GM18526 (cell line): ENCODE measurements around the gene ANK3.

Source experiments
- POLR2A ChIP-seq: IDR thresholded peaks from 3 replicates; pipeline ENCODE4 v1.6.1; 2011; ENCODE audit not compliant: insufficient read length; ENCODE audit errors: extremely low read depth

The ANK3 gene

DNA sequence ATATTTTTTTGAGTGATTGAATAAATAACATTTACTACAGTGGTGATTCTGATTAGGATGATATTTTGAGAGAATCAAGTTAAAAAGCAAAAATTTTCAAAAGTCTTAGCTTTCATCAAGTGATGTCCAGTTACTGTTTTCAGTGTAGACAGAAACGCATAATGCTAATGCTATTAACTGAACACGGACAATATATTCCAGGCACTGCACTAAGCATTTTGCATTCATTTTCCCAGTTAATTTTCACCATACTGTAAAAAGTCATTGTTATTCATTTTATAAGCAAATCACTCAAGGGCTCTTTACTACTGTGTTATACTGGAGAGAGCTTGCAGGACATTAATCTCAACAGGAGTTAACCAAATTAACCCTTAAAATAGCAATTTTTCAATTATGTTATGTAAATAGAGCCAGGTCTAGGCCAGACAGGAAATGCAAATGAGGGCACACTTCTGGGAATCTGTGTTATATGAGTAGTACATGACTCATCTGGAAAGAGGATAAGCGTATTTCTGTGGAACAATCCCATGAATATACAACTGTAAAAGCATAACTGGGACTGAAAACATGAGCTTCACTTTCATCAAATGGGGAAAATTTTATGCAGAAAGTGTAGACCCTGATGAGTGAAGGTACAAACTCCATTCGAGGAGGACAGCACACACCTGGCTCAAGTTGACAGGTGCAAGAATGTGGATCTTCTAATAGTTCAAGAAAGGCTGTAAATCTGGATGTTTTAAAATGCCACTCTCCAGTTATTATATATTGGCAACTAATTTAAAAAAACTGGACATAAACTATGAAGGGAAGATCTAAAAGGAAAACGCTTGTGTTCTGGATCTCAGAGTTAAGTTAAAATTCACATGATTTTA, 75.4 kb downstream of the ANK3 start:
- no peak for TF ChIP-seq POLR2A

DNA sequence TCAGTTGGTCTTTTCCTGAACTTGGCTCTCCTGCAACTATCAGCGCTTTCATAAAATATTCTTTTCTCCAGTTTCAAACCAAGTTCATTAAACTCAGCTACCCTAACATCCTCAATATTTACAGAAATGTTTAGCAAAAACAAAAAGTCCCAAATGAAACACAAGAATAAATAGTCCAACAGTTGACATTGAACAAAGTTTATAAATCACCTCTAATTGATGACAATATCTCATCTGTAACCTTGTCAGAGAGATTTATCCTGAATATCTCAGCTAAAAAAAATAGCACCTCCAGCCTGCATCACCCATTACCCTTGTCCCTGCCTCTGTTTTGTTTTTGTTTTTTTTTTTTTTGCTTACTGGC, 76.1 kb downstream of the ANK3 start:
- TF ChIP-seq POLR2A: no peak

- TF ChIP-seq POLR2A: no peak
Observed at GRCh38 chr10:60312818-60313588, 76.7 kb downstream of the ANK3 start.

DNA sequence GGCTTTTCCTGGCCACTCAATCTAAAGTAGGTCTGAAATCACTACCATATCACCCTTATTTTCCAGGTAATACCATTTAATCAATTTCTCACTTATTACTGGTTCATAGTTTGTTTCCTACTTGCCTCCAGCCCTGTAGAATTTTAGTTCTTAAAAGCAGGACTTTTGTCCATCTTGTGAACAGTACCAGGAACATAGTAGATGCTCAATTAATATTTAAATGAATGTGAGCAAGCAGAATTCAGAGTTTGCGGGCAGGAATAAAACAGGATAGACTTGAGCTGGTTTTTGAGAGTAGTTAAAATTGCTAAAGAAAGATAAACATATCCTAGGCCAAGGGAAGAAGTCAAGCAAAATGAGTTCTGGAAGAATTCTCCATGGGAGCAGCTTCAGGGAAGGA, 77.9 kb downstream of the ANK3 start:
- no peak for TF ChIP-seq POLR2A

- no peak for TF ChIP-seq POLR2A
Observed at GRCh38 chr10:60310740-60311139, 78.9 kb downstream of the ANK3 start.

DNA sequence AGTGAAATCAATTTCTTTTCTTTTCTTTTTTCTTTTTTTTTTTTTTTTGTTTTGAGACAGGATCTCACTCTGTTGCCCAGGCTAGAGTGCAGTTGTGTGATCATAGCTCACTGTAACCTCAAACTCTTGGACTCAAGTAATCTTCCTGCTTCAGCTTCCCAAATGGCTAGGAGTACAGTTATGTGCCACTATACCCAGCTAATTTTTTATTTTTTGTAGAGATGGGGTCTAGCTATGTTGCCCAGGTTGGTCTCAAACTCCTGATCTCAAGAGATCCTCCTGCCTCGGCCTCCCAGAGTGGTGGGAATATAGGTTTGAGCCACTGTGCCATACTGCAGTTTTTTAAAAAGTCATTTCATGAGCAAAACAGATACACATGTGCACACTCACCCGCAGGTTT, 79.8 kb downstream of the ANK3 start:
- no peak for TF ChIP-seq POLR2A

DNA sequence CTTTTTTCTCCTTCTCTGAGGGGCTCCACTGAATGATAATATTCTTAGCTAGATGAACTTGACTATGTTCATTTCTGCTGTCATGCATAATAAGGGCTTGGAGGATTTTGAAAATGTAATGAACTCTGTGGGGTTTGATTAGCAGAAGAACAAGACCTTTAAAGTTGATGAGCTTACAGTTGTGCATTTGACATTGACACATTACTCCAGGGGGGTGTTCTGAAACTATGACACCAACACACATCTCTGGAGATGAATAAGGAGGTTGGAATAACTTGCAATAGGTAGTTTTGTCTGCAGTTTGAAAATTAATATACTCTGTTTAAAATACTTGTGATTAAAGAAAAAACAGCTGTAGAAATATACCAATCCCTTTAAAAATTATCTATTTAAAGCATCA, 80.3 kb downstream of the ANK3 start:
- TF ChIP-seq POLR2A: no peak

- TF ChIP-seq POLR2A: no peak
Observed at GRCh38 chr10:60305380-60305892, 84.2 kb downstream of the ANK3 start.

- TF ChIP-seq POLR2A: no peak
Observed at GRCh38 chr10:60304829-60305379, 84.8 kb downstream of the ANK3 start.

DNA sequence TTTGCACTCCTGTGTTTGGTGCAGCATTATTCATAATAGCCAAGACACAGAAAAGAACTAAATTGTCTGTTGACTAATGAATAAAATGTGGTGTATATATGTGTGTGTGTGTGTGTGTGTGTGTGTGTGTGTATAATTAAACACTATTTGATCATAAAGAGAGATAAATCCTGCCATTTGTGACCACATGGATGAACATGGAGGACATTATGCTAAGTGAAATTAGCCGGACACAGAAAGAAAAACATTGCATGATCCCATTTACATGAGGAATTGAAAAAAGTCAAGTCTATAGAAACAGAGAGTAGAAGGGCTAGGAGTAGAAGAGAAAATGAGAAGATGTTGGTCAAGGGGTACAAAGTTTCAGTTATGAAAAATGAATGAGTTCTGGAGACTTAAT, 85.9 kb downstream of the ANK3 start:
- no peak for TF ChIP-seq POLR2A

GRCh38 chr10:60299961-60300883, 89.5 kb downstream of the ANK3 start:
- TF ChIP-seq POLR2A: no peak

GRCh38 chr10:60299390-60299778, 90.3 kb downstream of the ANK3 start:
- no peak for TF ChIP-seq POLR2A

DNA sequence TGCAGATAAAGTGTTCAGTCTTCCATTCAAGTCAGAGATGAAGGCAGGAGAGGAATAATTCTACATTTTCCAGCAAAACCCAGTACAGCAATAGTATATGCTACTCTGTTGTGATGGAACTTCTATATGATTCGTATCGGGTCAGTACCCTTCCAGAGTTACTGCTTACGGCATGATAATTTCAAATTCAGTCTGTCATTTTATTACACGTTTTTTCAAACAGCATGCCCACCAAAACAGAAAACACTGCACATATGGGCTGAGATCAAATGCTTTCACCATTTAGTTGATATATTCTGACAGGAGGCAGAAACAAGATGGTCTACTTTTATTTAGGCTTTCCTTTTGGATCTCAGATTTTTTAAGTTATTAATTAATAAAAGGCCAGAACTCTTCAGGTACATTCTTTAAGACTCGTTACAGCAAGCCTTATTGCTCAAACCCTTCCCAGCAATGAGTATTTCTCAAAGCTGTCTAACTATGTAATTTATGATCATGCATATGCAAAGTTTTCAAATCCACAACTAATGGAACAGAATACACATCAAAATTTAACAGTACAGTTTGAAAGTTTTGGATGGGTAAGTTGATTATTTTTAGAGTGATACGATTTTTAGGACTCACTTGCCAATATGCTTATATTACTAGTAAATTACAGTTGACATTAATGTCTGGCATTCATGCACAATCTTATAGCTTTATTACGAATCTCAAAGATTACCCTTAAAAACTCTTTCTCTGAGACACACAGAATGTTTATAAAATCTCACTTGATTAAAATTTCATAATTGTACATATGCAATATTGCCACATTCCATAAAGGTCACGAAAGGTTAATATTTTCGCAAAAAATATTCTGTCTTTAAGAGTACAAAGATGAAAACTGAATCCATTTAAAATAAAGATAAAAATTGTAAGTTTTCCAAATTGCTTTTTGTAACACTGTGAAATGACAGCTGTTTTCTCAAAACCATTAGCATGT, 91.0 kb downstream of the ANK3 start:
- TF ChIP-seq POLR2A: no peak

DNA sequence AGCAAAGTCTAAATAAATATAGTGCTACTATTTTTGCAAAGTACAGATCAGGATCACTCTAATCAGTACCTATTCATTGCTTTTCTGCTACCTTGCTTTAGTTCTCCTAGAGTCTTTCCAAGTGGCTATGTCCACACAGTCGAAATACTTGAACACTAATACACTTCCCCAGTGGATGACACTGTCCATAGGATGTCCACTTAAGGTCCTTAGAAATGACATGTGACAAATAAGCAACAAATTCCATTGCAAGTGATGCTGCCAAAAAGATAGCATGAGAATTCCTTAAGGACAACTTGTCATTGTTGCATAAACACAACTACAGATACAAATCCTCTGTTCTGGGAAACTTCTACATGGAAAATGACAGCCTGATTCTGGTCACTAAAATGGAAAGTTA, 93.6 kb downstream of the ANK3 start:
- no peak for TF ChIP-seq POLR2A
